ENCODE measurements around the gene PHF21A.

DNA sequence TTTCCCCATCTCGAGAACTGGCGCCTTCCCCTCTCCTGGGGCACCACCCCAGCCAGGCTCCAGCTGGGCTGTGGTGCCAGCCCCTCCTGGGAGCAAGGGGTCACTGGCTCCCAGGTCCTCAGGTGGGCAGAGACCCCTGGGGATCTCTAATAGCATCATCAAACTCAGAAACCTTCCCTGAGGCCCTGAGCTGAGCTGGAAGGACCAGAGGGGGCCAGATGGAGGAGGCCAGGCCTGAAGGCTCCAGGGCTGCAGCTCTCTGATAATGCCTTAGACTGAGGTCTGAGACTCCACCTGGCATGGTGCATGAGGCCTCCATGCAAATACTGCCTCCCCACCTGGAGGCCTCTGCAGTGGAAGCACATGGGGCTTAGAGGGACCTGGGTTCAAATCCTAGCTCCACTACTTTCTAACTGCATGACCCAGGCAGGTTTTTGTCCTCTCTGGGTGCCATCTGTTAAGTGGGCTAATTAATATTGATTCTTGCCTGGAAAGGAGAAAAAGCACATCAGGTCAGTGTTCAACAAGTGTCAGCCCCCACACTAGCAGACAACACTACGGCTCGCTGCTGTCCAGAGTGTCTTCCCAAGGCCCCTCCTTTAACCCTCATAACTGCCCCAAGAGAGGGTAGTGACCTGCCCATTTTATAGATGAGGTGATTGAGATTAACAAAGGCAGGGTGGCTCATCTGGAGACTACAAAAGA, 234.3 kb downstream of the PHF21A start:
- TF ChIP-seq, protein P1, sequence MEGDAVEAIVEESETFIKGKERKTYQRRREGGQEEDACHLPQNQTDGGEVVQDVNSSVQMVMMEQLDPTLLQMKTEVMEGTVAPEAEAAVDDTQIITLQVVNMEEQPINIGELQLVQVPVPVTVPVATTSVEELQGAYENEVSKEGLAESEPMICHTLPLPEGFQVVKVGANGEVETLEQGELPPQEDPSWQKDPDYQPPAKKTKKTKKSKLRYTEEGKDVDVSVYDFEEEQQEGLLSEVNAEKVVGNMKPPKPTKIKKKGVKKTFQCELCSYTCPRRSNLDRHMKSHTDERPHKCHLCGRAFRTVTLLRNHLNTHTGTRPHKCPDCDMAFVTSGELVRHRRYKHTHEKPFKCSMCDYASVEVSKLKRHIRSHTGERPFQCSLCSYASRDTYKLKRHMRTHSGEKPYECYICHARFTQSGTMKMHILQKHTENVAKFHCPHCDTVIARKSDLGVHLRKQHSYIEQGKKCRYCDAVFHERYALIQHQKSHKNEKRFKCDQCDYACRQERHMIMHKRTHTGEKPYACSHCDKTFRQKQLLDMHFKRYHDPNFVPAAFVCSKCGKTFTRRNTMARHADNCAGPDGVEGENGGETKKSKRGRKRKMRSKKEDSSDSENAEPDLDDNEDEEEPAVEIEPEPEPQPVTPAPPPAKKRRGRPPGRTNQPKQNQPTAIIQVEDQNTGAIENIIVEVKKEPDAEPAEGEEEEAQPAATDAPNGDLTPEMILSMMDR (IDR thresholded peaks at IDR 0.05): no peak
- TF ChIP-seq POLR2A (IDR thresholded peaks at IDR 0.05): no peak

All from gastroesophageal sphincter (tissue), 3 donors.